ENCODE measurements around the gene MAPK8IP2. TPM values are rescaled to one million over a fixed set of nuclear protein-coding genes. Genes with fewer than 3 reads are reported as not detected.
"Not testable (repeated sequence)": the region's sequence is repeated elsewhere in the genome, so short reads cannot be mapped to it uniquely, and the experiment has no call there.

Gene MAPK8IP2
- total and polyA plus RNA-seq, 10 of the 15 experiments (the other 5 are each of a cell fraction or from before 2014, with no cell fraction given) = 0.01 to 0.13 (median 0.06) TPM; not detected in 4

DNA sequence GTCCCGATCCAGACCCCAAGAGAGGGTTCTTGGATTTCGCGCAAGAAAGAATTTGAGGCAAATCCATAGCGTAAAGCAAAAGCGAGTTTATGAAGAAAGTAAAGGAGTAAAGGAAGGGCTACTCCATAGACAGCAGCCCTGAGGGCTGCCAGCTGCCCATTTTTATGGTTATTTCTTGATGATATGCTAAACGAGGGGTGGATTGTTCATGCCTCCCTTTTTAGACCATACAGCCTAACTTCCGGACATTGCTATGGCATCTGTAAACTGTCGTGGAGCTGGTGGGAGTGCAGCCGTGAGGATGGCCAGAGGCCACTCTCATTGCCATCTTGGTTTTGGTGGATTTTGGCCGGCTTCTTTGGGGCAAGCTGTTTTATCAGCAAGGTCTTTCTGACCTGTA, 52.7 kb downstream of the MAPK8IP2 start:
- peaks cover 0 to 3% of the 10 kb centered on the region in 2 experiments; a peak in 2 of 4 replicates for H3K27me3 ChIP-seq (replicated peaks in 1 of 2; ENCODE audit: control insufficient read depth in 2 of 2, insufficient read depth in 2 of 2, low read length in 1 of 2)
- ChIA-PET POLR2A (no interaction called here), SMC1A (ENCODE audit: uncharacterized antibody, unreplicated experiment) (no interaction called here), CTCF (no interaction called here), RAD21 (ENCODE audit: unreplicated experiment) (no interaction called here)
- H3K9me3 ChIP-seq (replicated peaks; ENCODE audit: control insufficient read depth, insufficient read depth, low read length) = no peaks in the 10 kb centered on the region; the same call in 2 of the 3 replicates
- TF ChIP-seq TCF3 (IDR thresholded peaks at IDR 0.05; ENCODE audit: borderline replicate concordance, insufficient read depth, low read depth, low read length) (no peak), GATAD2B (conservative IDR thresholded peaks at IDR 0.05; ENCODE audit: low read depth) (no peak), KDM1A (IDR thresholded peaks at IDR 0.05; ENCODE audit: borderline replicate concordance) (no peak), RAD51 (IDR thresholded peaks at IDR 0.05) (no peak), ZNF217 (IDR thresholded peaks at IDR 0.05) (no peak), ASH2L (IDR thresholded peaks at IDR 0.05; ENCODE audit: borderline replicate concordance, low read depth) (no peak), RELA (IDR thresholded peaks at IDR 0.05; ENCODE audit: borderline replicate concordance, partially characterized antibody) (no peak)
- TF ChIP-seq, protein P1, sequence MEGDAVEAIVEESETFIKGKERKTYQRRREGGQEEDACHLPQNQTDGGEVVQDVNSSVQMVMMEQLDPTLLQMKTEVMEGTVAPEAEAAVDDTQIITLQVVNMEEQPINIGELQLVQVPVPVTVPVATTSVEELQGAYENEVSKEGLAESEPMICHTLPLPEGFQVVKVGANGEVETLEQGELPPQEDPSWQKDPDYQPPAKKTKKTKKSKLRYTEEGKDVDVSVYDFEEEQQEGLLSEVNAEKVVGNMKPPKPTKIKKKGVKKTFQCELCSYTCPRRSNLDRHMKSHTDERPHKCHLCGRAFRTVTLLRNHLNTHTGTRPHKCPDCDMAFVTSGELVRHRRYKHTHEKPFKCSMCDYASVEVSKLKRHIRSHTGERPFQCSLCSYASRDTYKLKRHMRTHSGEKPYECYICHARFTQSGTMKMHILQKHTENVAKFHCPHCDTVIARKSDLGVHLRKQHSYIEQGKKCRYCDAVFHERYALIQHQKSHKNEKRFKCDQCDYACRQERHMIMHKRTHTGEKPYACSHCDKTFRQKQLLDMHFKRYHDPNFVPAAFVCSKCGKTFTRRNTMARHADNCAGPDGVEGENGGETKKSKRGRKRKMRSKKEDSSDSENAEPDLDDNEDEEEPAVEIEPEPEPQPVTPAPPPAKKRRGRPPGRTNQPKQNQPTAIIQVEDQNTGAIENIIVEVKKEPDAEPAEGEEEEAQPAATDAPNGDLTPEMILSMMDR (IDR thresholded peaks at IDR 0.05 in 2 of 3, conservative IDR thresholded peaks at IDR 0.05 in 1 of 3; ENCODE audit: control insufficient read depth in 2 of 3, extremely low read depth in 1 of 3, insufficient read depth in 1 of 3, low read depth in 3 of 3, low read length in 3 of 3) = no peak
- TF ChIP-seq, protein P2, sequence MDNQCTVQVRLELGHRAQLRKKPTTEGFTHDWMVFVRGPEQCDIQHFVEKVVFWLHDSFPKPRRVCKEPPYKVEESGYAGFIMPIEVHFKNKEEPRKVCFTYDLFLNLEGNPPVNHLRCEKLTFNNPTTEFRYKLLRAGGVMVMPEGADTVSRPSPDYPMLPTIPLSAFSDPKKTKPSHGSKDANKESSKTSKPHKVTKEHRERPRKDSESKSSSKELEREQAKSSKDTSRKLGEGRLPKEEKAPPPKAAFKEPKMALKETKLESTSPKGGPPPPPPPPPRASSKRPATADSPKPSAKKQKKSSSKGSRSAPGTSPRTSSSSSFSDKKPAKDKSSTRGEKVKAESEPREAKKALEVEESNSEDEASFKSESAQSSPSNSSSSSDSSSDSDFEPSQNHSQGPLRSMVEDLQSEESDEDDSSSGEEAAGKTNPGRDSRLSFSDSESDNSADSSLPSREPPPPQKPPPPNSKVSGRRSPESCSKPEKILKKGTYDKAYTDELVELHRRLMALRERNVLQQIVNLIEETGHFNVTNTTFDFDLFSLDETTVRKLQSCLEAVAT (IDR thresholded peaks at IDR 0.05) = no peak
- TF ChIP-seq, protein P3, sequence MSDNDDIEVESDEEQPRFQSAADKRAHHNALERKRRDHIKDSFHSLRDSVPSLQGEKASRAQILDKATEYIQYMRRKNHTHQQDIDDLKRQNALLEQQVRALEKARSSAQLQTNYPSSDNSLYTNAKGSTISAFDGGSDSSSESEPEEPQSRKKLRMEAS (IDR thresholded peaks at IDR 0.05; ENCODE audit: low read depth, low read length) = no peak
- H3K4me3 ChIP-seq = no peak overlapping the region
- intact Hi-C loops (cut with micrococcal nuclease; ENCODE audit: unreplicated experiment) = no loop called here
- no peak for DNase-seq (ENCODE audit: low read depth, low spot score)
- H3K4me1 ChIP-seq (ENCODE audit: control insufficient read depth, insufficient read depth, low read length) = no peaks in the 10 kb centered on the region
- no peak overlapping the region for H3K4me2 ChIP-seq (ENCODE audit: control insufficient read depth, insufficient read depth)
- H3K27ac ChIP-seq (ENCODE audit: control insufficient read depth, insufficient read depth) = no peak overlapping the region
- no peaks in the 10 kb centered on the region for H3K79me2 ChIP-seq (ENCODE audit: control insufficient read depth, insufficient read depth, low read length)
- H2AFZ ChIP-seq (ENCODE audit: control insufficient read depth, low read depth, low read length) = no peak overlapping the region
- WGBS (ENCODE audit: insufficient coverage, insufficient replicate concordance, low lambda C conversion rate, missing lambda C conversion rate) = 55% methylated on average over 10 of the region's 10 CpGs
- no TSS peak for BruUV-seq (replicated peaks)
- no peaks in the 10 kb centered on the region for H3K36me3 ChIP-seq (ENCODE audit: control insufficient read depth in 2 of 2, insufficient read depth in 2 of 2, low read length in 1 of 2)
- no peak for FAIRE-seq
- in situ Hi-C loops (cut with MboI) = no loop called here
- no peaks in the 10 kb centered on the region for H4K20me1 ChIP-seq (ENCODE audit: control insufficient read depth, insufficient read depth)
- no peak for ATAC-seq
- no peak overlapping the region for H3K9ac ChIP-seq (ENCODE audit: control insufficient read depth, insufficient read depth, low read length)

DNA sequence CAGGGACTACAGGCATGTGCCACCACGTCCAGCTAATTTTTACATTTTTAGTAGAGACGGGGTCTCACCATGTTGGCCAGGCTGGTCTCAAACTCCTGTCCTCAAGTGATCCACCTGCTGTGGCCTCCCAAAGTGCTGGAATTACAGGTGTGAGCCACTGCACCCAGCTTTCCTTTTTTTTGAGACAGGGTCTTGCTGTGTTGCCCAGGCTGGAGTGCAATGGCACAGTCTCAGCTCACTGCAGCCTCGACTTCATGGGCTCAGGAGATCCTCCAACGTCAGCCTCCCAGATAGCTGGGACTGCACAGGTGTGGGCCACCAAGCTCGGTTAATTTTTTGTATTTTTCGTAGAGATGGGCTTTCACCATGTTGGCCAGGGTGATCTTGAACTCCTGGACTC, 54.1 kb downstream of the MAPK8IP2 start:
- POLR2A ChIA-PET; ATAC-seq; intact Hi-C loops (cut with micrococcal nuclease; ENCODE audit: unreplicated experiment): not testable (repeated sequence)

More for the DNA sequence above, 54.1 kb downstream of the MAPK8IP2 start:
- 16% methylated on average over 6 of the region's 6 CpGs for WGBS (ENCODE audit: insufficient coverage, insufficient replicate concordance, low lambda C conversion rate, missing lambda C conversion rate)
- DNase-seq (ENCODE audit: low read depth, low spot score); SMC1A ChIA-PET (ENCODE audit: uncharacterized antibody, unreplicated experiment); H3K4me1 ChIP-seq (ENCODE audit: control insufficient read depth, insufficient read depth, low read length); FAIRE-seq; H3K79me2 ChIP-seq (ENCODE audit: control insufficient read depth, insufficient read depth, low read length); H3K9me3 ChIP-seq (replicated peaks; ENCODE audit: control insufficient read depth, insufficient read depth, low read length); H3K36me3 ChIP-seq (ENCODE audit: control insufficient read depth in 2 of 2, insufficient read depth in 2 of 2, low read length in 1 of 2); H3K4me3 ChIP-seq; H3K4me2 ChIP-seq (ENCODE audit: control insufficient read depth, insufficient read depth); H2AFZ ChIP-seq (ENCODE audit: control insufficient read depth, low read depth, low read length); BruUV-seq (replicated peaks); in situ Hi-C loops (cut with MboI); H4K20me1 ChIP-seq (ENCODE audit: control insufficient read depth, insufficient read depth); RAD21 ChIA-PET (ENCODE audit: unreplicated experiment); H3K27me3 ChIP-seq (replicated peaks in 1 of 2; ENCODE audit: control insufficient read depth in 2 of 2, insufficient read depth in 2 of 2, low read length in 1 of 2); H3K9ac ChIP-seq (ENCODE audit: control insufficient read depth, insufficient read depth, low read length); H3K27ac ChIP-seq (ENCODE audit: control insufficient read depth, insufficient read depth): not testable (repeated sequence)
- CTCF ChIA-PET = interaction anchor here (1.6 kb wide), 1 partner anchor 33 kb away, joined by 3 read pairs; no protein-coding TSS in a partner anchor
